WERI-Rb-1 (cell line): Measurements from ENCODE around the gene CDH23.
A peak's percentile ranks its signal among the peaks of the same experiment; 100 is the strongest.

ENCODE experiments used
- DNase-seq: peaks from one replicate; pipeline ENCODE4 v3.0.0-alpha.2; 2020
- H3K27ac ChIP-seq: fragments of 250-450 bp; sonication (Bioruptor Pico); 2 replicates; pipeline ENCODE4 v1.5.1; 2020; ENCODE audit warnings: mild to moderate bottlenecking, moderate library complexity
- H3K27me3 ChIP-seq: fragments of 250-450 bp; sonication (Bioruptor Pico); 2 replicates; pipeline ENCODE4 v1.5.1; 2021; ENCODE audit warnings: mild to moderate bottlenecking, low read depth, moderate library complexity; ENCODE audit not compliant: insufficient read depth, severe bottlenecking
- H3K36me3 ChIP-seq: fragments of 250-450 bp; sonication (Bioruptor Pico); 2 replicates; pipeline ENCODE4 v1.5.1; 2020; ENCODE audit warnings: mild to moderate bottlenecking, moderate library complexity
- H3K4me3 ChIP-seq: 2 replicates; pipeline ENCODE4 v1.5.1; 2011; ENCODE audit warnings: low read depth, mild to moderate bottlenecking, control low read depth, low read length
- H3K9me3 ChIP-seq: fragments of 250-450 bp; sonication (Bioruptor Pico); 2 replicates; pipeline ENCODE4 v1.5.1; 2021; ENCODE audit warnings: mild to moderate bottlenecking, moderate library complexity; ENCODE audit not compliant: severe bottlenecking
- CTCF ChIP-seq: IDR thresholded peaks from 2 replicates; pipeline ENCODE4 v1.5.1; 2011; ENCODE audit warnings: low read depth, mild to moderate bottlenecking, control low read depth, inconsistent platforms, low read length

Gene CDH23

GRCh38 chr10:71831646-71832552 is 435.2 kb downstream of the CDH23 start:
- Histone ChIP-seq H3K36me3 (peaks cover 64% of the 10 kb centered on the region), H3K4me3 (no peak overlapping the region), H3K27ac (no peak overlapping the region), H3K9me3 (no peaks in the 10 kb centered on the region), H3K27me3 (no peaks in the 10 kb centered on the region)
- DNase-seq: no peak
- TF ChIP-seq CTCF: no peak

GRCh38 chr10:71832967-71833366 is 436.2 kb downstream of the CDH23 start:
- no peaks in the 10 kb centered on the region for H3K27me3 ChIP-seq
- no peak overlapping the region for H3K27ac ChIP-seq
- H3K9me3 ChIP-seq: no peaks in the 10 kb centered on the region
- no peak for TF ChIP-seq CTCF
- no peak overlapping the region for H3K4me3 ChIP-seq
- H3K36me3 ChIP-seq: peaks cover 59% of the 10 kb centered on the region
- DNase-seq: no peak

GRCh38 chr10:71833451-71834342 is 437.0 kb downstream of the CDH23 start:
- TF ChIP-seq CTCF: no peak
- Histone ChIP-seq H3K9me3 (no peaks in the 10 kb centered on the region), H3K36me3 (peaks cover 52% of the 10 kb centered on the region), H3K4me3 (no peak overlapping the region), H3K27ac (no peak overlapping the region), H3K27me3 (no peaks in the 10 kb centered on the region)
- no peak for DNase-seq

GRCh38 chr10:71834343-71834674 is 437.6 kb downstream of the CDH23 start:
- no peak for TF ChIP-seq CTCF
- H3K27ac ChIP-seq: no peak overlapping the region
- no peak for DNase-seq
- no peaks in the 10 kb centered on the region for H3K27me3 ChIP-seq
- H3K4me3 ChIP-seq: no peak overlapping the region
- no peaks in the 10 kb centered on the region for H3K9me3 ChIP-seq
- peaks cover 46% of the 10 kb centered on the region for H3K36me3 ChIP-seq

- TF ChIP-seq CTCF: no peak
- Histone ChIP-seq H3K27ac (peak overlapping the region; percentile 65), H3K9me3 (no peaks in the 10 kb centered on the region), H3K4me3 (no peak overlapping the region), H3K27me3 (no peaks in the 10 kb centered on the region), H3K36me3 (peaks cover 29% of the 10 kb centered on the region)
- DNase-seq: peak; percentile 74
Measured at GRCh38 chr10:71835671-71836595, 439.2 kb downstream of the CDH23 start.
